Inflammatory macrophage (primary cell): ENCODE data around the gene CCDC182.

Experiments used
- DNase-seq, 2 donors: peaks; one replicate each; pipeline ENCODE4 v3.0.0-alpha.2; 2020 to 2022
- total RNA-seq, 18 experiments: gene quantifications; one replicate each; lab custom pipeline; 2026; ENCODE audit warnings: mixed read lengths in 6 of 18, inconsistent platforms in 2 of 18; lab: John Stamatoyannopoulos, UW

CCDC182 gene
- total RNA-seq = 0 reads per million in 18 experiments

GRCh38 chr17:57745242-57745641, at the start of gene CCDC182:
Gene CCDC182, minus strand, starts transcription at chr17:57745299. Its CDS starts 27 bp downstream, at chr17:57745272.
- DNase-seq = no peak

DNA sequence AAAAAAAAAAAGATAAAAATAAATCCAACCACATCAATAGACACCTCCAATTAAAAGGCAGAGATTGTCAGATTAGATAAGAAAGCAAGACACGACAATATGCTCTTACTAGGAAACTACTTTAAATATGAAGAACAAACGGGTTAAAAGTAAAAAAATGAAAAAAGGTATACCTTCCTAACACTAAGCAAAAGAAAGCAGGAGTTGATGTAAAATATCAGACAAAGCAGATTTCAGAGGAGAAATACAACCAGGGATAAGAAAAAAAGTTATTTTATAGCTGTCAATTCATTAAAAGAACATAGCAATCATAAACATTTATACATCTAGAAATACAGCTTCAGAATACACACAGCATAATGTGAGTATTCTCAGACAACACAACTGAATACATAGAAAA, 49.7 kb upstream of the CCDC182 start:
- DNase-seq = no peak

- DNase-seq = no peak
These were observed 43.6 kb upstream of the CCDC182 start for GRCh38 chr17:57788725-57789124.

DNA sequence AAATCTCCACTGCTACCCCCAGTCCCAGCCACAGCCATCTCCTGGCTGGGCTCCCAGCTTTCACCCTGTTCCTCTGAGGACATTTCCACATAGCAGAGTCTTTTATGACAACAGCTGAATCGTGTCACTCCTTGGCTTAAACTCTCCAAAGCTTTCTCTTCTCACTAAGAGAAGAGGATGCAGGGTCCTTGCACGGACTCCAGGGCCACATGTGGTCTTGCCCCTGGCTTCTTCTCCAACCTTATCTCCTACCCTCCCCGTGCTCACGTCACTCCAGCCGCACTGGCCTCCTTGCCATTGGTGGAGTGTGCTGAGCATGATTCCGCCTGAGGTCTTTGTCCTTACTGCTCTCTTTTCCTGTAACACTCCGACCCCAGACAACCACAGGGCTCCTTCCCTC, 39.9 kb upstream of the CCDC182 start:
- no peak for DNase-seq

GRCh38 chr17:57784226-57784895, 39.3 kb upstream of the CCDC182 start:
- no peak for DNase-seq

GRCh38 chr17:57783338-57783742, 38.2 kb upstream of the CCDC182 start:
- peak; percentile 79 to 88 for DNase-seq

GRCh38 chr17:57782647-57783337, 37.7 kb upstream of the CCDC182 start:
- DNase-seq = peak; percentile 31 to 51

- peak; percentile 59 to 80 for DNase-seq
These were observed 37.0 kb upstream of the CCDC182 start for GRCh38 chr17:57782062-57782490.

- no peak for DNase-seq
These were observed 36.4 kb upstream of the CCDC182 start for GRCh38 chr17:57781386-57782061.

DNA sequence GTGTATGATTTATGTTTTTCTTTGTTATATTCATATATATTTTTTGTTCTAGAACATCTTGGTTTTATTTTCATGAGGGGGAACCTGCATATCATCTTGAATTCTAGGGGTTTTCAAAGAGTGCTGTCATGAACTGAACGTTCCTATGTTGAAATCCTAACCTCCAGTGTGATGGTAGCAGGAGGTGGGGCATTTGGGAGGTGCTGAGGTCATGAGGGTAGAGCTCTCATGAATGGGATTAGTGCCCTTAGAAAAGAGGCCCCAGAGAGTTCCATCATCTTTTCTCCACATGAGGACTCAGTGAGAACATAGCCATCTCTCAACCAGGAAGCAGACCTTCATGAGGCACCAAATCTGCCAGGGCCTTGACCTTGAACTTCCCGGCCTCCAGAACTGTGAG, 34.6 kb upstream of the CCDC182 start:
- peak; percentile 8 to 9 for DNase-seq

DNA sequence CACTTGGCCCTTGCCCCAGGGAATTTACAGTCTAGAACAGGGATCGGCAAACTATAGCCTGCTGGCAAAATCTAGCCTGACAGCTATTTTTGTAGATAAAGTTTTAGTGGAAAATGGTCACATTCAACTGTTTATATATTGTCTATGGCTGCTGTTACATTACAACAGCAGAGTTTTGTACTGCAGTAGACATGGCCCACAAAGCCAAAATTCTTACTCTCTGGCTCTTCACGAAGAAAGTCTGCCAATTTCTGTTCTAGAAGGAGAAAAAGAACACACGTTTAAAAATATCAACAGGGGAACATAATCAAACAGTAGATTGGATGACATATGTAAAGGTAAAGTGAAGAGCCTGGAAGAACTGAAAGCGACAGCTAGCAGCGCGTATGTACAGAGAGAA, 33.2 kb upstream of the CCDC182 start:
- DNase-seq = no peak

GRCh38 chr17:57776366-57776765, 31.3 kb upstream of the CCDC182 start:
- no peak for DNase-seq

DNA sequence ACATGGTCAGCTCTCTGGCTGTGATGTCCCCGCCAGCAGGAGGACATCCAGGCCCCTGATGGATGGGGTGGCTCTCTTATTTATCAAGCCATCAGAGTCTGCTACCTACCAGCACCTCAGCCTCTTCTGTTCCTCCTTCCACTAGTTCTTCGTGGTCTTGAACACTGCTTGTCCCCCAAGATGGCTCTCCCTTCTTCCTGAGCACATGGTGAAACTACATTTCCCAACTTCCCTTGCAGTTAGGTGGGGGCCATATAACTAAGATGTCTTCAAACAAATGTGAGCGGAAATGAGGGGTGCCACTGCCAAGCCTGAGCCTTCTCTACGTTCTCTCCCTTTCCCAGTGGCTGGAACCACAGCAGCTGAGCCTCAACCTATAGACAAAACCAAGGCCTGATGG, 29.8 kb upstream of the CCDC182 start:
- DNase-seq = no peak

GRCh38 chr17:57773557-57773956, 28.5 kb upstream of the CCDC182 start:
- DNase-seq = peak; percentile 51 to 64

- DNase-seq = no peak
These were observed 27.7 kb upstream of the CCDC182 start for GRCh38 chr17:57772774-57773173.

DNA sequence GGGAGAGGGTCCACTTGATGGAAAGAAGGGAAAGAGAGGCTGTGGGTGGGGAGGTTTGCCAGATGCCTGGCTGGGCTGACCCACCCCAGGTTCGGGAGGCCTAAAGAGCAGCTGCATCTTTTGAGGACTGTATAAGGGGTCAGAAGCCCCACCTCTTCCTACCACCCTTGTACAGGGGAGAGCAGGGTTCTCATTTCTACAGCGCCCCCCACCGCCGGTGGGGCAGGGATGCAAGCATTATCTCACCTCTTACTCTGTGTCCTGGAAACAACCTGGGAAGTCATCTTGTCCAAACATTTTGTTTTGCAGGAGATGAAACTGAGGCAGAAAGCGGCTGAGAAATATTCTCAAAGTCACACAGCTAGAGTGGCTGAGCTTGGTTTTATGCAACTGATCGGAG, 22.5 kb upstream of the CCDC182 start:
- no peak for DNase-seq

GRCh38 chr17:57766318-57766943, 21.3 kb upstream of the CCDC182 start:
- no peak for DNase-seq

GRCh38 chr17:57762452-57763395, 17.6 kb upstream of the CCDC182 start:
- no peak for DNase-seq

GRCh38 chr17:57761887-57762286, 16.8 kb upstream of the CCDC182 start:
- no peak for DNase-seq

DNA sequence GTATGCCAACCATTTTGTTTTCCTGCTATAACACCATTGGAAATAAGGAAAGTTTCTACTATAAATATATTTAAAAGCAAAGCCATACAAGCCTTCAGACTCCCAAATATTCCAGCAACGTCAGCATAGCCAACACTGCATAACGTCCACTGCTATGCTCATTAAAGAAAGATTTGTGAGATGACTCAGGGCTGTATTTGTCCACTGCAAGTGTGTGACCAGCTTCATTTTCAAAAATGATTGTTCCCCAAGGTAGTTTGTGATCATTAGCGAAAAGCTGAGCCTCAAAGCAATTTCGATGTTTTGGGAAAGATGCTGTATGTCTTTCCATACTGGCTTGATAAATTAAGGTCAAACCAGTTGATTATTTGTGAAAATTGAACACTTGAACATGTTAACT, 14.9 kb upstream of the CCDC182 start:
- no peak for DNase-seq

DNA sequence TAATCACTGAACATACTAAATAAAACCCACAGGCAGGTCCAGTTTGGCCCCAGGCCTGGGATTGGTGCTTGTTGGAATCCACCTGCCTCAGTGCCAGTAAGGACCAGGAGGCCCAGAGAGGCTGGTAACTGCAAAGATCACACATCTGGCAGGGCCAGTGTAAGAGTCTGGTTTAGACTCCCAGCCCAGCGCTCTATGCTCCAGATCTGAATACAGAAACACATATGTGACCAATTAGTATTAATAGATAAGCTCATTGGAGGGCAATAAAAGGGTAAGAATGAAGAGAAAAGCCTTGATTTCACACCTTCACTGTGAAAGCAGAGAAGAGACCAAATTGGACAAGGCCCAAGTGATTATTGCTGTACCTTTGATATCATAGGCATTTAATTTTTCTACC, 13.6 kb upstream of the CCDC182 start:
- DNase-seq = no peak

DNA sequence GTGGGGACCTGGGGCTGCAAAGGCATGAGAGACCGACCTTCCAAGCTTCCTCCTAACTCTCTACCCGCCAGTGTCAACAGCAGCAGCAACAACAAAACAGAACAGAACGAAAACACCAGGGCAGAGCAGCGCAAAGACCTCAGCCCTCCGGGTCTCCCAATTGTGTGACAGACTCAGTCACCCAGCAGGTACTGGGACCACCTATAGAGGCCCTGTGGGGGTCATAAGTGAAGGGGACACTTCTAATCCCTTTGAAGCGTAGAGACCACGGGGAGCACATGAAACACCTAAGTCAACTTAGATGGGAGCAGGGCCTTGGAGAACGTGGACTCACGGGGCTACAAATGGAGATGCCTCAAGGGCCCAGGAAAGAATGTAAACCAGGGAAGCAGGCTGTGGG, 12.6 kb upstream of the CCDC182 start:
- no peak for DNase-seq
